Activated CD4-positive, alpha-beta T cell treated with anti-CD3 and anti-CD28 coated beads, Interleukin-2, amount 50 U/mL, for 4 hours (primary cell): Measurements from ENCODE around the gene DNAH8.
"Not testable (repeated sequence)": the region's sequence is repeated elsewhere in the genome, so short reads cannot be mapped to it uniquely, and the experiment has no call there.

Experiments
- DNase-seq, 2 experiments: peaks; one replicate each; pipeline ENCODE4 v3.0.0-alpha.2; 2020

Gene DNAH8

DNA sequence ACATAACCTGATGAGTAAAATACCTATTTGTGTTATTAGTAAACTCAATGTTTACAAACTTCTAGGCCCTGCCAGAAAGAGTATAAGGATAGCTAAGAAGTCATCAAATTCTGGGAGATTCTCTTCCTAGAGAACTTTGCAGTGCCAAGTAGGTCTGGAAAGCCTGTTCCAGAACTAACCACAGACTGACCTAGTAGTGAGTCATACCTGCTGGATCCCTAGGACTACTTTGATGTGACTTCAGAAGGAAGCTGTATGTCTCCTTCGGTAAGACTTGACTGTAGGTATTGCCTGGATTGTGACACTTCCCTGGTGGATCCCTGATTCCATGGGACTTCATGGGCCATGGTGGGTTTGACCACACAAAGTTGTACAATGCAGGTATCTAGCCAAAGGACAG is 131.7 kb downstream of the DNAH8 start:
- DNase-seq: no peak

GRCh38 chr6:38847497-38847896 is 132.4 kb downstream of the DNAH8 start:
- no peak for DNase-seq

- DNase-seq: no peak
Measured at GRCh38 chr6:38848760-38849159, 133.6 kb downstream of the DNAH8 start.

GRCh38 chr6:38852215-38852614 is 137.1 kb downstream of the DNAH8 start:
- DNase-seq: no peak

DNA sequence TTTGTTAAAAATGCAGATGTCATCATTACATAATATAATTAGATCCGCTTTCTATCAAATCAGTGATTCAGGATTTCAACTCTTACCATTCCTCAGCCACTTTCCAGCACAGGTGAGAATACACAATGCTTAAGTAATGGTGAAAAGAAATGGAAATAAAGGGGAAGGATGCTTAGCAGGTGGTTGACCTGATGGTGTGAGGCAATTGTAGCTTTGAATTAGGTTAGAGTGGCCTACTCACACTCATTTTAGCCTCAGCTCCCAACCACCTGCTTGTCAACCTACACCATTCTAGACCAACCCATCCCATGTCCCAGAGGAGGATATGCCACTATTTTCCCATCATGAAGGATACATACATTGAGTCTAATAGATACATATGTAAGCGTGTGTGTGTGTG is 138.1 kb downstream of the DNAH8 start:
- no peak for DNase-seq

DNA sequence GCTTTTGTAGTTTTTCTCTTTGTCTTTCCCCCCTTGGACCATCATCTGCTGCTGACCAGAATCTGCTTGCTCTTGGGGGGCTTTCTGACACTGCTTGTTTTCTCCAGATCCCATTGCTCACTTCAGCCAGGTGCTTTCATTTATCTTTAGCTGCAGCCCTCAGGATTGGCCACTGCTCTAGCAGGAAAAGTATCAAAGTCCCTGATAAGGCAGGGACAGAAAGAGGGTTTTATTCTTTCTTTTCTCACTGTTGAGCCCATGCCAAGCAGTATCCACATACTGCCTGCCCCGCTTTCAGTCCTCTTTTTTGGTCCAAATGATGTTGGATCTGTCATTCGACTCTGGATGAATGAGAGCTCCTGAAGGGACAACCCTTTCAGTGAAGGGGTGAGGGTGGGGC is 141.4 kb downstream of the DNAH8 start:
- no peak for DNase-seq

GRCh38 chr6:38857815-38858214 is 142.7 kb downstream of the DNAH8 start:
- DNase-seq: no peak

GRCh38 chr6:38860041-38860440 is 144.9 kb downstream of the DNAH8 start:
- no peak for DNase-seq

DNA sequence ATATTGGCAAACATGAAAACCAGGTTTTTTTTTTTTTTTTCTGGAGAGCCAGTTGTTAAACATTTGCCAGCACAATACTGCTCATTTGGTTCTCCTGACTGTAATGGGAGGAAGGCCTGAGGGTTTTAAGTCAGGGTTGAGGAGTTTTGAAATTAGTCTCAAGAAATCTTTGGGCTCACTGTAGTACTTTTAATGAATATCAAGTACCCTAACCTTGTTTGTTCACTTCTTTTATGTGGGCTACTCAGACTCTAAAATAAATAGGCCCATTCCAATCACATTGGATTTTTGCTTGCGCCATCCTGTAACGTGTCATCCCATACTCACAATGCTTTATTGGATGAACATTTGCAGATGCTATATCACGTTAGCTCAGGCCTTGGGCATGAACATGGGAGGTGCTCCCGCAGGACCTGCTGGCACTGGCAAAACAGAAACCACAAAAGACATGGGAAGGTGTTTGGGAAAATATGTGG is 146.9 kb downstream of the DNAH8 start:
- no peak for DNase-seq

GRCh38 chr6:38865521-38866174 is 150.5 kb downstream of the DNAH8 start:
- DNase-seq: no peak

DNA sequence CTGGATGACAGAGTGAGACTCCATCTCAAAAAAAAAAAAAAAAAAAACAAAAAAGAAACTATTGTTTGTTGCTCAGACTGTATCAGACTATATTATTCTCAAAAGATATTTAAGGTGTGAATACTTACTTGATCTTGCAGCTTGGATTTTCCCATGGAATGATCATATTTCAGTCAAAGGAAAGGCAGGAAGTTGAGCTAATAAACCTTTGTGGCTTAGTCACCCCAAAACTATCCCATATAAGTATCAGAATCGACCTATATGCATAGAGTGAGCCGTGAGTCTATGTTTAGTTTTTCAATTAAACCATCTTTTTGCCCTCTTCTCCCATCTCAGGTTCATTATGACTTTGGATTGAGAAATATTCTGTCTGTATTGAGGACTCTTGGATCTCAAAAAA is 152.6 kb downstream of the DNAH8 start:
- DNase-seq: no peak

GRCh38 chr6:38871741-38872568 is 156.8 kb downstream of the DNAH8 start:
- peak; percentile 56 to 64 for DNase-seq

GRCh38 chr6:38873001-38873400 is 157.9 kb downstream of the DNAH8 start:
- DNase-seq: no peak

DNA sequence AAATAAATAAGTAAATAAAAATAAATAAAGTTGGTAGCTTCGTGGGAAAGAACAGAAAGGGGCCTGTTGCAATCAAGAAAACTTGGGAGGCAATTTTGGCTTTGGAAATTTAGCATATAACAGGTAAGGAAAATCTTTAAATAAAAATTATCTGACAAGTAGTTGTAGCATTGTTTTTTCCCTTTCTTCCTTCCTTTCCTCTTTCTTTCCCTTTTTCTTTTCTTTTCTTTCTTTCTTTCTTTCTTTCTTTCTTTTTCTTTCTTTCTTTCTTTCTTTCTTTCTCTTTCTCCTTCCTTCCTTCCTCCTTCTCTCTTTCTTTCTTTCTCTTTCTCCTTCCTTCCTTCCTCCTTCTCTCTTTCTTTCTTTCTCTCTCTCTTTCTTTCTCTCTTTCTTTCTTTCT is 158.7 kb downstream of the DNAH8 start:
- DNase-seq: not testable (repeated sequence)

- peak; percentile 30 to 33 for DNase-seq
Measured at GRCh38 chr6:38876475-38876874, 161.4 kb downstream of the DNAH8 start.

DNA sequence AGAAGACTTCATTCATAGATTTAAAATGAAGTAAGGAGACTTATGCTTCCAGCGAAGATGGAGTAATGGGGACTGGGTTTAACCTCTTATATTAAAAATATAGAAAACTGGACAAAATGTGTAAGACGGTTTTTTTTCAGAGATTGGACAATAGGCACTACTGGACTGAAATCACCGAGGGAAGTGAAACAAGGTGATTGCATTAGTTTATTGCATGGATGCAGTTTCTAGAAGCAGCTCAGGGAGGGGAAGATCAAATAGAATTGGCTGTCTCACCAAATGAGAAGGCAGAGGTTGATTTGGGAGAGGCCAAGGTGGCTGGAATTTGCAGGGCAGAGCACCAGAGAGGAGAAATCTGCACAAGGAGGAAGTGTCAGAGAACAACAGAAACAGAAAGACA is 162.6 kb downstream of the DNAH8 start:
- DNase-seq: no peak

- no peak for DNase-seq
Measured at GRCh38 chr6:38882157-38882556, 167.0 kb downstream of the DNAH8 start.

- DNase-seq: no peak
Measured at GRCh38 chr6:38897507-38897906, 182.4 kb downstream of the DNAH8 start.

DNA sequence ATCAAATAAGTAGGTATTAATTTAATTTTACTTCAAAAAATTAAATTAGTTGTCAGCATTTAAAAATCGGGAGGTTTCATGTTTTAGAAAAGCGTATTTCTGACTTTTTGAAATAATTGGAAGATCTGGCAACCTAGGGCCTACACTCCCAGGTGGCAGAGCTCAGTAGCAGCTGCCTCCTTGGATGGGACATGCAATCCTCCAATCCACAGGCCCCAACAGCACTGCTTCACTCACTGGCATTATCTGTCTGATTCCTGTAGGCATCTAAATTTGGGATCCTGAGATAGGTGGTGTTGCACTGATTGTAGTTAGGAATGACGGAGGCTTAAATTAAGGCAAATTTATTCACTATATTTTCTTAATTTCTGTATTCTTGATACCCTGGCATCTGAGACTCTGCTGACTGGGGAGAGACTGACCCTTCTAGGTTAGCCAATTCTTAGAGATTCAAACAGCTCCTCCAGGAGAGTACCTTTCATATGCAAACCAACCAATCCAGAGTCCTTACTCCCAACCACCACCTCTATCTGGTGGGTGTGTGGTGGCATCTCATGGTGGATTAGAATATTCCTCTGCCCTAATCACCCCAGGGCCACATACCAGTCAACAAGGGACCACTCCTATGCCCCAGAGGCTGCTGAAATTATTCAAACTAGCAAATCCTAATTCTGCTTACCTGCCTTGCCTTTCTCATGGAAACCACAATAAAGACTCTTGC is 186.9 kb downstream of the DNAH8 start:
- no peak for DNase-seq

DNA sequence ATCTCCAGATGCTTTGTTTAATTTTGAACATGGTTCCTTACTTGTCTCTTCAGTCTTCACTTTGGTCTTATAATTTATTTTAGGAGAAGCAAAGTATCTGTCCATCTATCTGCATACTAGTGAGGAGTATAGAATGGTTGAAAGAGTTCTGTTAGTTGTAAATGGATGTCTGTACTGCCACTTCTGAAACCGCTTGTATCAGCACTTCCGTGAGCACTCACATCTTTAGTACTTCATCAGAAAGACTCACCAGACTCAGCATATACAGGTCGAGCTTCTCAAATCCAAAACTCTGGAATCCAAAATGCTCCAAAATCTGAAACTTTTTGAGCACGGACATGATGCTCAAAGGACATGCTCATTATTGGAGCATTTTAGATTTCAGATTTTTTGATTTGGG is 191.5 kb downstream of the DNAH8 start:
- DNase-seq: no peak

- DNase-seq: no peak
Measured at GRCh38 chr6:38907264-38907663, 192.2 kb downstream of the DNAH8 start.

DNA sequence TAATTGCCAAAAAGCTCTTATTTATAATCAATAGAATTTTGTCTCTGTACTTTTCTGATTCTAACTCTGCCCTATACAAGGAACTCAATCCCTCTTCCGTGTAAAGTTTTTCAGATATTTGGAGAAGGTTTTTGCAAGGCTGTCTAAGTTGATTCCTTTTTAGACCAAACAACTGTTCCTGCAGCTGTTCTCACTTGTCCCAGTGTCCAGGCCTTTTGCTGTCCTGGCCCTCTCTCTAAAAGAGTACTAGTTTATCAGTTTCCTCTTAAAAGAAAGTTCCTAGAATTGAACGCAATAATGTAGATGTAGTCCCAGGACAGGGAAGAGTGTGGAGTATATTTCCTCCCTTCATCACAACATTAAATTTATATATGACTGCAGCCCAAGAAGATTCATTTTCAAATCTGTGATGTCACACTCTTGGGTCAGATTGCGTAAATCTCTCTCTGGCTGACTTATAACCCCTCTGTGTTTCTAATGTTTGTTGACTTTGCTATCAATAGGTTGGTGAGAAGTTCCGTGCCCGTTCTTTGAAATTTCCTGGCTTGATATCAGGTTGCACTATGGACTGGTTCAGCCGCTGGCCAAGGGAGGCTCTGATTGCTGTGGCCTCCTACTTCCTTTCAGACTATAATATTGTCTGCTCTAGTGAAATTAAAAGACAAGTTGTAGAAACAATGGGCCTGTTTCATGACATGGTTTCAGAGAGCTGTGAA is 194.1 kb downstream of the DNAH8 start:
- no peak for DNase-seq

DNA sequence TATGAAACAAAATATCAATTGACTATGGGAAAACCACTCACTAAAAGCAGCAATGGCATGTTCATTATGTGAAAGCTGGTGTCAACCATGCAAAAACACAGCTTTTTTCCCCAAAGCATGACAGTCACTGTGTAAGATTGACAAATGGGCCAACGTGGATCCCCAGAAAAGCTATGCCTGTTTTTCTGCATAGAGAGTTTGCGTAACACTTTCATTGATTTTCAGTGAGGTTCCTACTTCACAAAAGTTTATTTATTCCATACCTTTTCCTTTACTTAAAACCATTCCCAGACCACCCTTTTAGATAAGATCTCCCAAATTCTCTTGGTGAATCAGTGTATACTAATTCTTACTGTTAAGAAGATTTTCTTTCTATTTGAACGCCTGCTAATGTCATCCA is 195.1 kb downstream of the DNAH8 start:
- DNase-seq: no peak
